HCT116 (cell line): ENCODE results near the gene COL7A1.

ENCODE experiments used
- EGR1 ChIP-seq: IDR thresholded peaks from 2 replicates; pipeline ENCODE4 v1.6.1; 2012; ENCODE audit warnings: low read depth
- EZH2 ChIP-seq: fragments of 200-600 bp; sonication (generic); IDR thresholded peaks from 2 replicates; pipeline ENCODE4 v1.6.1; 2017; ENCODE audit warnings: antibody characterized with exemption, mixed run types
- POLR2A ChIP-seq: IDR thresholded peaks from 2 replicates; pipeline ENCODE4 v1.7.0; 2011; ENCODE audit warnings: borderline replicate concordance; ENCODE audit not compliant: insufficient read depth, insufficient read length; ENCODE audit errors: extremely low read depth
- SIN3A ChIP-seq: IDR thresholded peaks from 2 replicates; pipeline ENCODE4 v1.6.1; 2012; ENCODE audit warnings: low read depth
- YY1 ChIP-seq: IDR thresholded peaks from 2 replicates; pipeline ENCODE4 v1.6.1; 2011; ENCODE audit warnings: low read length, low read depth, moderate library complexity, mild to moderate bottlenecking; ENCODE audit not compliant: insufficient replicate concordance; ENCODE audit errors: extremely low read depth
- ZNF274 ChIP-seq: fragments of 200-500 bp; sonication (Bioruptor generic); IDR thresholded peaks from 2 replicates; pipeline ENCODE4 v1.6.1; 2014; ENCODE audit warnings: mild to moderate bottlenecking, low read depth, low read length, inconsistent platforms
- TF ChIP-seq, protein P1 (sequence below): IDR thresholded peaks from 2 replicates; pipeline ENCODE4 v1.6.1; 2011; ENCODE audit warnings: mild to moderate bottlenecking, low read length, moderate library complexity; ENCODE audit not compliant: insufficient replicate concordance; ENCODE audit errors: extremely low read depth
- TF ChIP-seq, protein P2 (sequence below), 3 experiments: fragments of 200-600 bp in 1 of 3; sonication (generic) in 1 of 3; IDR thresholded peaks in 2 of 3; conservative IDR thresholded peaks in 1 of 3; 2 replicates each; pipeline ENCODE4 v1.5.1; 2012 to 2017; ENCODE audit warnings: low read depth in 2 of 3, low read length in 2 of 3, antibody characterized with exemption in 1 of 3, borderline replicate concordance in 1 of 3, control low read depth in 1 of 3, mild to moderate bottlenecking in 1 of 3, mixed read lengths in 1 of 3, mixed run types in 1 of 3, moderate library complexity in 1 of 3; ENCODE audit not compliant: insufficient read depth in 1 of 3
- TF ChIP-seq, protein P3 (sequence below): IDR thresholded peaks from 2 replicates; pipeline ENCODE4 v1.6.1; 2012; ENCODE audit warnings: low read depth
- TF ChIP-seq, protein P4 (sequence below): IDR thresholded peaks from 2 replicates; pipeline ENCODE4 v1.6.1; 2012

DNA sequence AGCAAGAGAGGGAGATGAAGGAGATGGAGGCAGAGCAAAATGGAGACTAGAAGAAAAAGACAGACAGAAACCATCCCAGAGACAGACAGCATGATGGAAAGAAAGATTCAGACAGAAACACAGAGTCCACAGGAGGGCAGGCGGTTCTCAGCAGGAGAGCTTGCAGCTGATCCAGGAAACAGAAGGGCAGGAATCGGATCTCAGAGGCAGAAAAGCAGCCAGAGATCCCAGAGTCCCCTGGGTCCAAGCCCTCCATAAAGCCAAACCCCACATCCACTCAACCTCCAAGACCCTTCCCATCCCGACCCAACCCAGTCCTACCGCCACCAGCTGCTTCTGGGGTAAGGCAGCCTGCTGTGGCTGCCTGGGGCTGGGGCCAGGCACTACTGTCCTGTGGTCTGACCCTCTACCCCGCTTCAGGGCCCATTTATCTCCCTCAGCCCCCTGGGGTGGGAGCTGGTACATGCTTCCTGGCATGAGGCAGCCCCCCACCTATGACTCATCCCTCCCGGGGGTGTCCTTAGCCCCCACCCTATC lies 31.7 kb downstream of the COL7A1 start, which contains the start of gene UCN2:
- TF ChIP-seq, protein P1, sequence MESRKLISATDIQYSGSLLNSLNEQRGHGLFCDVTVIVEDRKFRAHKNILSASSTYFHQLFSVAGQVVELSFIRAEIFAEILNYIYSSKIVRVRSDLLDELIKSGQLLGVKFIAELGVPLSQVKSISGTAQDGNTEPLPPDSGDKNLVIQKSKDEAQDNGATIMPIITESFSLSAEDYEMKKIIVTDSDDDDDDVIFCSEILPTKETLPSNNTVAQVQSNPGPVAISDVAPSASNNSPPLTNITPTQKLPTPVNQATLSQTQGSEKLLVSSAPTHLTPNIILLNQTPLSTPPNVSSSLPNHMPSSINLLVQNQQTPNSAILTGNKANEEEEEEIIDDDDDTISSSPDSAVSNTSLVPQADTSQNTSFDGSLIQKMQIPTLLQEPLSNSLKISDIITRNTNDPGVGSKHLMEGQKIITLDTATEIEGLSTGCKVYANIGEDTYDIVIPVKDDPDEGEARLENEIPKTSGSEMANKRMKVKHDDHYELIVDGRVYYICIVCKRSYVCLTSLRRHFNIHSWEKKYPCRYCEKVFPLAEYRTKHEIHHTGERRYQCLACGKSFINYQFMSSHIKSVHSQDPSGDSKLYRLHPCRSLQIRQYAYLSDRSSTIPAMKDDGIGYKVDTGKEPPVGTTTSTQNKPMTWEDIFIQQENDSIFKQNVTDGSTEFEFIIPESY = no peak
- TF ChIP-seq POLR2A (no peak), ZNF274 (no peak), YY1 (no peak), EGR1 (no peak), SIN3A (no peak), EZH2 (no peak)
- TF ChIP-seq, protein P2, sequence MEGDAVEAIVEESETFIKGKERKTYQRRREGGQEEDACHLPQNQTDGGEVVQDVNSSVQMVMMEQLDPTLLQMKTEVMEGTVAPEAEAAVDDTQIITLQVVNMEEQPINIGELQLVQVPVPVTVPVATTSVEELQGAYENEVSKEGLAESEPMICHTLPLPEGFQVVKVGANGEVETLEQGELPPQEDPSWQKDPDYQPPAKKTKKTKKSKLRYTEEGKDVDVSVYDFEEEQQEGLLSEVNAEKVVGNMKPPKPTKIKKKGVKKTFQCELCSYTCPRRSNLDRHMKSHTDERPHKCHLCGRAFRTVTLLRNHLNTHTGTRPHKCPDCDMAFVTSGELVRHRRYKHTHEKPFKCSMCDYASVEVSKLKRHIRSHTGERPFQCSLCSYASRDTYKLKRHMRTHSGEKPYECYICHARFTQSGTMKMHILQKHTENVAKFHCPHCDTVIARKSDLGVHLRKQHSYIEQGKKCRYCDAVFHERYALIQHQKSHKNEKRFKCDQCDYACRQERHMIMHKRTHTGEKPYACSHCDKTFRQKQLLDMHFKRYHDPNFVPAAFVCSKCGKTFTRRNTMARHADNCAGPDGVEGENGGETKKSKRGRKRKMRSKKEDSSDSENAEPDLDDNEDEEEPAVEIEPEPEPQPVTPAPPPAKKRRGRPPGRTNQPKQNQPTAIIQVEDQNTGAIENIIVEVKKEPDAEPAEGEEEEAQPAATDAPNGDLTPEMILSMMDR (IDR thresholded peaks at IDR 0.05 in 2 of 3, conservative IDR thresholded peaks at IDR 0.05 in 1 of 3; ENCODE audit: borderline replicate concordance in 1 of 3, insufficient read depth in 1 of 3, low read depth in 2 of 3, low read length in 2 of 3) = no peak
- TF ChIP-seq, protein P3, sequence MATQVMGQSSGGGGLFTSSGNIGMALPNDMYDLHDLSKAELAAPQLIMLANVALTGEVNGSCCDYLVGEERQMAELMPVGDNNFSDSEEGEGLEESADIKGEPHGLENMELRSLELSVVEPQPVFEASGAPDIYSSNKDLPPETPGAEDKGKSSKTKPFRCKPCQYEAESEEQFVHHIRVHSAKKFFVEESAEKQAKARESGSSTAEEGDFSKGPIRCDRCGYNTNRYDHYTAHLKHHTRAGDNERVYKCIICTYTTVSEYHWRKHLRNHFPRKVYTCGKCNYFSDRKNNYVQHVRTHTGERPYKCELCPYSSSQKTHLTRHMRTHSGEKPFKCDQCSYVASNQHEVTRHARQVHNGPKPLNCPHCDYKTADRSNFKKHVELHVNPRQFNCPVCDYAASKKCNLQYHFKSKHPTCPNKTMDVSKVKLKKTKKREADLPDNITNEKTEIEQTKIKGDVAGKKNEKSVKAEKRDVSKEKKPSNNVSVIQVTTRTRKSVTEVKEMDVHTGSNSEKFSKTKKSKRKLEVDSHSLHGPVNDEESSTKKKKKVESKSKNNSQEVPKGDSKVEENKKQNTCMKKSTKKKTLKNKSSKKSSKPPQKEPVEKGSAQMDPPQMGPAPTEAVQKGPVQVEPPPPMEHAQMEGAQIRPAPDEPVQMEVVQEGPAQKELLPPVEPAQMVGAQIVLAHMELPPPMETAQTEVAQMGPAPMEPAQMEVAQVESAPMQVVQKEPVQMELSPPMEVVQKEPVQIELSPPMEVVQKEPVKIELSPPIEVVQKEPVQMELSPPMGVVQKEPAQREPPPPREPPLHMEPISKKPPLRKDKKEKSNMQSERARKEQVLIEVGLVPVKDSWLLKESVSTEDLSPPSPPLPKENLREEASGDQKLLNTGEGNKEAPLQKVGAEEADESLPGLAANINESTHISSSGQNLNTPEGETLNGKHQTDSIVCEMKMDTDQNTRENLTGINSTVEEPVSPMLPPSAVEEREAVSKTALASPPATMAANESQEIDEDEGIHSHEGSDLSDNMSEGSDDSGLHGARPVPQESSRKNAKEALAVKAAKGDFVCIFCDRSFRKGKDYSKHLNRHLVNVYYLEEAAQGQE = no peak
- TF ChIP-seq, protein P4, sequence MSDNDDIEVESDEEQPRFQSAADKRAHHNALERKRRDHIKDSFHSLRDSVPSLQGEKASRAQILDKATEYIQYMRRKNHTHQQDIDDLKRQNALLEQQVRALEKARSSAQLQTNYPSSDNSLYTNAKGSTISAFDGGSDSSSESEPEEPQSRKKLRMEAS = no peak
